WI38 (cell line): Measurements from ENCODE around the gene ANTXR2.

ENCODE experiments used
- H3K4me3 ChIP-seq: 2 replicates; pipeline ENCODE4 v1.5.1; 2011; ENCODE audit warnings: low read depth, mild to moderate bottlenecking, control low read depth, low read length
- CTCF ChIP-seq: IDR thresholded peaks from 2 replicates; pipeline ENCODE4 v1.5.1; 2012; ENCODE audit warnings: low read depth, mild to moderate bottlenecking, control low read depth, low read length

The ANTXR2 gene

GRCh38 chr4:80022282-80022681 is 50.7 kb downstream of the ANTXR2 start:
- no peak overlapping the region for H3K4me3 ChIP-seq
- no peak for TF ChIP-seq CTCF

GRCh38 chr4:80017125-80017854 is 55.7 kb downstream of the ANTXR2 start:
- no peak for TF ChIP-seq CTCF
- no peak overlapping the region for H3K4me3 ChIP-seq

GRCh38 chr4:80016506-80016905 is 56.5 kb downstream of the ANTXR2 start:
- H3K4me3 ChIP-seq, result no peak overlapping the region
- no peak for TF ChIP-seq CTCF

GRCh38 chr4:80015407-80016189 is 57.4 kb downstream of the ANTXR2 start:
- H3K4me3 ChIP-seq, result no peak overlapping the region
- no peak for TF ChIP-seq CTCF

- no peak for TF ChIP-seq CTCF
- H3K4me3 ChIP-seq, result no peak overlapping the region
Observed at GRCh38 chr4:80014531-80014930, 58.5 kb downstream of the ANTXR2 start.

- no peak overlapping the region for H3K4me3 ChIP-seq
- no peak for TF ChIP-seq CTCF
Observed at GRCh38 chr4:80012291-80012690, 60.7 kb downstream of the ANTXR2 start.

- TF ChIP-seq CTCF, result no peak
- H3K4me3 ChIP-seq, result no peak overlapping the region
Observed at GRCh38 chr4:80011636-80012236, 61.3 kb downstream of the ANTXR2 start.
